Loucy (cell line): ENCODE data around the gene ABTB2.

ENCODE experiments used
- H2AFZ ChIP-seq: fragments of 200-600 bp; sonication (generic); 2 replicates; pipeline ENCODE4 v1.6.0; 2016; ENCODE audit warnings: antibody characterized with exemption, mild to moderate bottlenecking, low read length, moderate library complexity
- H3F3A ChIP-seq: fragments of 200-600 bp; 2 replicates; pipeline ENCODE4 v1.6.0; 2016; ENCODE audit warnings: antibody characterized with exemption, low read depth, mild to moderate bottlenecking
- H3K27me3 ChIP-seq: fragments of 200-600 bp; sonication (generic); 2 replicates; pipeline ENCODE4 v1.6.1; 2014; ENCODE audit warnings: low read length, mild to moderate bottlenecking; ENCODE audit not compliant: insufficient read depth, poor library complexity, severe bottlenecking
- H3K36me3 ChIP-seq: fragments of 200-600 bp; sonication (generic); 2 replicates; pipeline ENCODE4 v1.6.1; 2016; ENCODE audit warnings: low read length; ENCODE audit not compliant: insufficient read depth
- H3K4me1 ChIP-seq: fragments of 200-600 bp; sonication (generic); 2 replicates; pipeline ENCODE4 v1.5.1; 2014; ENCODE audit warnings: low read length, mild to moderate bottlenecking; ENCODE audit not compliant: insufficient read depth, poor library complexity, severe bottlenecking
- H3K4me2 ChIP-seq: fragments of 200-600 bp; sonication (generic); 2 replicates; pipeline ENCODE4 v1.6.0; 2014; ENCODE audit warnings: antibody characterized with exemption, low read length, low read depth, mild to moderate bottlenecking; ENCODE audit not compliant: poor library complexity, severe bottlenecking
- H3K4me3 ChIP-seq: fragments of 200-600 bp; sonication (generic); 2 replicates; pipeline ENCODE4 v1.5.1; 2014; ENCODE audit warnings: low read length, mild to moderate bottlenecking, mixed read lengths; ENCODE audit not compliant: poor library complexity, severe bottlenecking
- H3K79me2 ChIP-seq: fragments of 200-600 bp; sonication (generic); 2 replicates; pipeline ENCODE4 v1.6.1; 2014; ENCODE audit warnings: low read length; ENCODE audit not compliant: insufficient read depth
- H3K9ac ChIP-seq: fragments of 200-600 bp; sonication (generic); 2 replicates; pipeline ENCODE4 v1.6.0; 2014; ENCODE audit warnings: mild to moderate bottlenecking, low read depth, low read length, moderate library complexity; ENCODE audit not compliant: poor library complexity, severe bottlenecking
- H3K9me2 ChIP-seq: fragments of 200-600 bp; sonication (generic); replicated peaks from 2 replicates; pipeline ENCODE4 v1.6.1; 2016; ENCODE audit warnings: low read depth, low read length, mixed read lengths
- H3K9me3 ChIP-seq: fragments of 200-600 bp; sonication (generic); 2 replicates; pipeline ENCODE4 v1.6.1; 2014; ENCODE audit warnings: mild to moderate bottlenecking, antibody characterized with exemption, low read length, low read depth; ENCODE audit not compliant: insufficient read depth
- H4K20me1 ChIP-seq: fragments of 200-600 bp; sonication (generic); 2 replicates; pipeline ENCODE4 v1.6.0; 2014; ENCODE audit warnings: antibody characterized with exemption, low read length, mild to moderate bottlenecking; ENCODE audit not compliant: insufficient read depth, poor library complexity, severe bottlenecking
- EZH2phosphoT487 ChIP-seq: fragments of 200-600 bp; IDR thresholded peaks from 2 replicates; pipeline ENCODE4 v1.6.1; 2018; ENCODE audit warnings: antibody characterized with exemption, mild to moderate bottlenecking, moderate library complexity, borderline replicate concordance
- TF ChIP-seq, protein P1 (sequence below): fragments of 200-600 bp; sonication (generic); conservative IDR thresholded peaks from 2 replicates; pipeline ENCODE4 v1.5.1; 2014; ENCODE audit warnings: mild to moderate bottlenecking, antibody characterized with exemption, low read length

ABTB2 gene

DNA sequence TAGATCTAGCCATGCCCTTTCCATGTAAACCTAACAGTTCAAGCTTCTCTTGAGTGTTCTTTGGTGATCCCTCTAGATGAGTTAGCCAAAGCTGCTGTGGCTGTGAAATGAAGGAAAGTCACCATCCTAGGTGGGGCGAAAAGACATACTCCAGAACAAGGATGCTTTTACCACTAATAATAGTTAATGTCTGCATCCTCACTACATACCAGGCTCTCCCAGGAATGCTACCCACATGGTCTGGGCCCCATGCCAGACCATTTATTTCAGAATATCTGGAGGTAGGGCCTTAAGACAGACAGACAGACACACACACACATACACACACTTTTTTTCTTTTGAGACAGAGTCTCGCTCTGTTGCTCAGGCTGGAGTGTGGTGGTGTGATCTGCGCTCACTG is 14.7 kb downstream of the ABTB2 start:
- no peaks in the 10 kb centered on the region for H3F3A ChIP-seq
- H4K20me1 ChIP-seq = no peaks in the 10 kb centered on the region
- no peaks in the 10 kb centered on the region for H3K9me2 ChIP-seq
- peaks cover 20% of the 10 kb centered on the region for H3K4me1 ChIP-seq
- no peak for TF ChIP-seq EZH2phosphoT487
- TF ChIP-seq, protein P1, sequence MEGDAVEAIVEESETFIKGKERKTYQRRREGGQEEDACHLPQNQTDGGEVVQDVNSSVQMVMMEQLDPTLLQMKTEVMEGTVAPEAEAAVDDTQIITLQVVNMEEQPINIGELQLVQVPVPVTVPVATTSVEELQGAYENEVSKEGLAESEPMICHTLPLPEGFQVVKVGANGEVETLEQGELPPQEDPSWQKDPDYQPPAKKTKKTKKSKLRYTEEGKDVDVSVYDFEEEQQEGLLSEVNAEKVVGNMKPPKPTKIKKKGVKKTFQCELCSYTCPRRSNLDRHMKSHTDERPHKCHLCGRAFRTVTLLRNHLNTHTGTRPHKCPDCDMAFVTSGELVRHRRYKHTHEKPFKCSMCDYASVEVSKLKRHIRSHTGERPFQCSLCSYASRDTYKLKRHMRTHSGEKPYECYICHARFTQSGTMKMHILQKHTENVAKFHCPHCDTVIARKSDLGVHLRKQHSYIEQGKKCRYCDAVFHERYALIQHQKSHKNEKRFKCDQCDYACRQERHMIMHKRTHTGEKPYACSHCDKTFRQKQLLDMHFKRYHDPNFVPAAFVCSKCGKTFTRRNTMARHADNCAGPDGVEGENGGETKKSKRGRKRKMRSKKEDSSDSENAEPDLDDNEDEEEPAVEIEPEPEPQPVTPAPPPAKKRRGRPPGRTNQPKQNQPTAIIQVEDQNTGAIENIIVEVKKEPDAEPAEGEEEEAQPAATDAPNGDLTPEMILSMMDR = no peak
- H3K9me3 ChIP-seq = no peaks in the 10 kb centered on the region
- H2AFZ ChIP-seq = no peak overlapping the region
- H3K79me2 ChIP-seq = no peaks in the 10 kb centered on the region
- no peak overlapping the region for H3K4me2 ChIP-seq
- no peaks in the 10 kb centered on the region for H3K36me3 ChIP-seq
- no peaks in the 10 kb centered on the region for H3K27me3 ChIP-seq
- no peak overlapping the region for H3K9ac ChIP-seq
- H3K4me3 ChIP-seq = no peak overlapping the region

DNA sequence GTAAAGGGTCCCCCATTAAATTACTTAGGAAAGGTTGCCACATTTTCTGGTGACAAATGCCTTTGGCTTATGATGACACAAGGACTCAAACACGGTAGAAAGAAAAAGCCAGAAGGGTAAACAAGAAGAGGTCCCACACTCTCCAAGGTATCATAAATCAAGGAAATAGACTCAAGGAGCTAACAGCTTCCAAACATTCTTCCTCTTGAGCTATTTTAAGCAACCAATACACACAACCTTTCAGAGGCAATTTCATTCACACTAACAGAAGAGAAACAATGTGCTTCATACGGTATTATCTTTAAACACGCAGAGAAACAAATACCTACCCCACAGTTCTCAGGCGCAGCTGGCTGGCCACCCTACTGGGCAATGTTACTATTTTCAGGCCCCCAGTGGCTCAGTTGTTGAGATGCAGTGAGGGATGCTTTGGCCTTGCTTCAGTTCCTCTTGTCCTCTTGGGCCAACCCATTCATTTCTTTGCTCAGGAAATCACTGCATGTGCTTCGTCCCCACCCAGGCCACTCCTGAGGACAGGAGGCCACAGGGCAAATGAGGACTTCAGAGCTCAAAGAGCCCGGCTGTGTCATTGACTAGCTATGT is 15.8 kb downstream of the ABTB2 start:
- peaks cover 20% of the 10 kb centered on the region for H3K4me1 ChIP-seq
- no peaks in the 10 kb centered on the region for H3K9me3 ChIP-seq
- no peak for TF ChIP-seq EZH2phosphoT487
- TF ChIP-seq, protein P1 = no peak
- no peak overlapping the region for H3K4me2 ChIP-seq
- H3K9me2 ChIP-seq = no peaks in the 10 kb centered on the region
- H3K27me3 ChIP-seq = no peaks in the 10 kb centered on the region
- H3K4me3 ChIP-seq = no peak overlapping the region
- H3K79me2 ChIP-seq = no peaks in the 10 kb centered on the region
- no peaks in the 10 kb centered on the region for H3K36me3 ChIP-seq
- no peaks in the 10 kb centered on the region for H4K20me1 ChIP-seq
- H2AFZ ChIP-seq = no peak overlapping the region
- H3K9ac ChIP-seq = no peak overlapping the region
- H3F3A ChIP-seq = no peaks in the 10 kb centered on the region

DNA sequence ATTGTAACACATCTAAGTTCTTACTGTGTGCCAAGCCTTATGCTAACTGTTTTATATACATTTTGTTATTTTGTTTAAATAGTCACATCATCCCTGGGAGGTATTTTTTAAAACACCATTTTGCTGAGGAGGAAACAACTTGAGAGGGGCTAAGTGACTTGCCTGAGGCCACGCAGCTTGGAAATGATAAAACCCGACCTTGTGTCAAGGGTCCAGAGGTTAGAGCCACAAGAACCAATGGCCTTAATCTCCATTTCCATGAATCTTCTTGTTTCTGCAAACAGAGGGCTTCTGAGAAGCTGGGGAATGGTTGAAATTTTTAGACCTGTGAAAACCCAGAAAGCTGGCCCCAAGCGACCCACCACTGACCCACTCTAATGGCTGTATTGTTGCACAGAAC is 16.7 kb downstream of the ABTB2 start:
- no peaks in the 10 kb centered on the region for H3F3A ChIP-seq
- no peaks in the 10 kb centered on the region for H3K36me3 ChIP-seq
- no peak for TF ChIP-seq EZH2phosphoT487
- TF ChIP-seq, protein P1 = no peak
- no peak overlapping the region for H3K4me2 ChIP-seq
- no peak overlapping the region for H3K4me3 ChIP-seq
- H3K4me1 ChIP-seq = peaks cover 23% of the 10 kb centered on the region
- H3K27me3 ChIP-seq = no peaks in the 10 kb centered on the region
- no peaks in the 10 kb centered on the region for H3K9me3 ChIP-seq
- H3K9ac ChIP-seq = no peak overlapping the region
- no peaks in the 10 kb centered on the region for H3K79me2 ChIP-seq
- no peaks in the 10 kb centered on the region for H4K20me1 ChIP-seq
- H3K9me2 ChIP-seq = no peaks in the 10 kb centered on the region
- H2AFZ ChIP-seq = no peak overlapping the region
